ENCODE measurements around the gene SPTLC2.

The SPTLC2 gene

GRCh38 chr14:77498984-77499527 is 117.4 kb downstream of the SPTLC2 start:
- DNase-seq = peak; percentile 62

- peak; percentile 73 for DNase-seq
Observed at GRCh38 chr14:77498120-77498979, 118.1 kb downstream of the SPTLC2 start, which contains the start of gene ISM2. Gene ISM2 (minus strand): TSS chr14:77498816. CDS start chr14:77498793, 23 bp downstream.

- DNase-seq = no peak
Observed at GRCh38 chr14:77495334-77495733, 121.1 kb downstream of the SPTLC2 start.

GRCh38 chr14:77491056-77491455 is 125.4 kb downstream of the SPTLC2 start:
- DNase-seq = no peak

GRCh38 chr14:77490347-77490986 is 126.0 kb downstream of the SPTLC2 start:
- DNase-seq = no peak

- DNase-seq = no peak
Observed at GRCh38 chr14:77489041-77489440, 127.4 kb downstream of the SPTLC2 start.

- no peak for DNase-seq
Observed at GRCh38 chr14:77488558-77488957, 127.9 kb downstream of the SPTLC2 start.

GRCh38 chr14:77485901-77486678 is 130.3 kb downstream of the SPTLC2 start:
- DNase-seq = no peak

GRCh38 chr14:77485256-77485655 is 131.2 kb downstream of the SPTLC2 start:
- no peak for DNase-seq

- DNase-seq = no peak
Observed at GRCh38 chr14:77482422-77482821, 134.0 kb downstream of the SPTLC2 start.

- no peak for DNase-seq
Observed at GRCh38 chr14:77478796-77479195, 137.6 kb downstream of the SPTLC2 start.

GRCh38 chr14:77478029-77478428 is 138.4 kb downstream of the SPTLC2 start:
- no peak for DNase-seq

GRCh38 chr14:77475432-77476115 is 140.9 kb downstream of the SPTLC2 start:
- DNase-seq = no peak

GRCh38 chr14:77474479-77475177 is 141.8 kb downstream of the SPTLC2 start:
- DNase-seq = no peak

GRCh38 chr14:77473921-77474320 is 142.5 kb downstream of the SPTLC2 start:
- DNase-seq = no peak

GRCh38 chr14:77470224-77470870 is 146.1 kb downstream of the SPTLC2 start:
- DNase-seq = no peak

- no peak for DNase-seq
Observed at GRCh38 chr14:77469539-77469938, 146.9 kb downstream of the SPTLC2 start.

GRCh38 chr14:77469067-77469505 is 147.4 kb downstream of the SPTLC2 start:
- DNase-seq = no peak

- no peak for DNase-seq
Observed at GRCh38 chr14:77467801-77468200, 148.6 kb downstream of the SPTLC2 start.

GRCh38 chr14:77459072-77459723 is 157.2 kb downstream of the SPTLC2 start:
- DNase-seq = peak; percentile 34

Measured in retina (tissue), 1 donor.